Renal cortex interstitium (tissue), 11 donors: ENCODE results near the gene DMPK. TPM values are rescaled to one million over a fixed set of nuclear protein-coding genes. Genes with fewer than 3 reads are reported as not detected.

Experiments used
- DNase-seq, 11 donors: peaks; one replicate each; pipeline ENCODE4 v3.0.0-alpha.2; 2013; ENCODE audit warnings: low read depth in 9 of 11, low spot score in 4 of 11; ENCODE audit errors: extremely low read depth in 1 of 11
- polyA plus RNA-seq, 3 donors: library from polyadenylated mRNA; unstranded; fragments of 120-200 nt; gene quantifications; one replicate each; pipeline ENCODE4 v1.2.1, GENCODE V29; 2013; ENCODE audit not compliant: insufficient read length in 3 of 3

DMPK gene
- polyA plus RNA-seq, 3 donors = 39.1 to 63.6 (median 61.2) TPM

DNA sequence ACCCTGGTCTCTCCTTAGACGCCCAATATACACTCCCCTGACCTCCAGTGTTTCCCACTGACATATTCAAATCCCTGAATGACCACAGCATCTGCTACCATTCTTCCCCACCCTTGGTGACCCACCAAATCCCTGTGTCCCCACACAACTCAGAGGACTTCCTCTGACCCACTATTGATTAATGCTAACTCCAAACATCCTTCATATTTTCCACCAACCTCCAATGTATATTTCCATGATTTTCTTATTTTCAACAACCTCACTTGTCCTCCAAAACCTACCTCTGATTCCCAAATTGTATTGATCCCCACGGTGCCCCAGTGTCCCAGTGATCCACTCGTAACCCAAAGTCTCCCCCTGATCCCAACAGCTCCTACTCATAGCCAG, 10.9 kb upstream of the DMPK start:
- DNase-seq = no peak

DNA sequence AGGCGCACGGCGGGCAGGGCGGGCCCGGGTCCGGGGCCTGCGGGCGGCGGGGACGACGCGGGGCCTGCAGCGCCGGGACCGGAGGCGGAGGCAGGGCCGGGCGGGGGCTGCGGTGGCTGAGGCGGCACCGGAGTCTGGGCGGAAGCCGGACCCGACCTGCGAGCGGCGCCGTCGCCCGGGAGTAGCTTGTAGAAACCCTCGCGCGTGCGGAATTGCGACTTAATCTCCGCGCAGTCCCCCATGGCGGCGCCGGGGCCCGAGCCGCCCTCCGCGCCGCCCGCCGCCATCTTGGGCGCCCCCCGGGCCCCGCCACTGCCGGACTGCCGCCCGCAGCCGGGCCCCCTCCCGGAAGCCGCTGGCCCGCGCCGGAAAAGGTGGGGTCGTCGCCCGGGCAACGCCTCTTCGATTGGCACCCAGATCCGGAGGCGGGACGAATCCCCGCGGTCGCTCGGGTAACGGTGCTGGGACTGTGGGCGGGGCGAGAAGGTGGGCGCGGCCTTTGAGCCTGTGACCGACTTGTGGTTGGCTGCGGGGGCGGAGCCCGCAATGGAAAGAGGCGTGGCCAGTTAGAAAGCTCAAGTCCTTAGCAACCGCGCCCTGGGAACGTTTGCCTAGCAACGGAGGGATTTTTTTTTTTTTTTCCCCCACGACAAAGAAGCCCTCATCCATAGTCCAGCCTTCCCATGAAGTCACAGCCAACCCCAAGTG, 10.3 kb upstream of the DMPK start, which contains the start of gene DMWD:
Gene DMWD, minus strand, starts transcription at position 376 of the 708 bp plus-strand sequence. Its CDS starts 89 bp downstream, at position 287.
- peak; percentile 95 to 100 (median 98) for DNase-seq

GRCh38 chr19:45791744-45792469, 9.6 kb upstream of the DMPK start:
- no peak for DNase-seq

DNA sequence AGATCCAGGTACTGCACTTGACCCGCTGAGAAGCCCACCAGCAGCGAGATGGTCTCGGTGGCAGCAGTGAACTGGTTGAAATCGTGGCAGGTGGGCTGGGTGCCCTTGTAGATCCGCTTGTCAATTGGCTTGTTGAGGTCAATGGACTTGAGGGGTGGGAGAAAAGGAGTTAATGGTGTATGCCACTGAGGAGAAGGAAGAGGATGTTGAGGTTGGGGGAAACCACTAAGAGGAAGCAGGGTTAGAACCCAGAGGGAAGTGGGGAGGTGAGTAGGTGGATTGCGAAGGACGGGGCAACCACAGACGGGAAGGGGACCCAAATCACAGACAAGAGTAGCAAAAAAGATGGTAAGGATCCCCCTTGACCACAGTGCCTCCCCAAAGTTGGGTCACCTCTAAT, 8.7 kb upstream of the DMPK start:
- DNase-seq = no peak

- DNase-seq = no peak
Measured at GRCh38 chr19:45789035-45789786, 6.9 kb upstream of the DMPK start.

- no peak for DNase-seq
Measured at GRCh38 chr19:45786533-45786894, 4.2 kb upstream of the DMPK start.

DNA sequence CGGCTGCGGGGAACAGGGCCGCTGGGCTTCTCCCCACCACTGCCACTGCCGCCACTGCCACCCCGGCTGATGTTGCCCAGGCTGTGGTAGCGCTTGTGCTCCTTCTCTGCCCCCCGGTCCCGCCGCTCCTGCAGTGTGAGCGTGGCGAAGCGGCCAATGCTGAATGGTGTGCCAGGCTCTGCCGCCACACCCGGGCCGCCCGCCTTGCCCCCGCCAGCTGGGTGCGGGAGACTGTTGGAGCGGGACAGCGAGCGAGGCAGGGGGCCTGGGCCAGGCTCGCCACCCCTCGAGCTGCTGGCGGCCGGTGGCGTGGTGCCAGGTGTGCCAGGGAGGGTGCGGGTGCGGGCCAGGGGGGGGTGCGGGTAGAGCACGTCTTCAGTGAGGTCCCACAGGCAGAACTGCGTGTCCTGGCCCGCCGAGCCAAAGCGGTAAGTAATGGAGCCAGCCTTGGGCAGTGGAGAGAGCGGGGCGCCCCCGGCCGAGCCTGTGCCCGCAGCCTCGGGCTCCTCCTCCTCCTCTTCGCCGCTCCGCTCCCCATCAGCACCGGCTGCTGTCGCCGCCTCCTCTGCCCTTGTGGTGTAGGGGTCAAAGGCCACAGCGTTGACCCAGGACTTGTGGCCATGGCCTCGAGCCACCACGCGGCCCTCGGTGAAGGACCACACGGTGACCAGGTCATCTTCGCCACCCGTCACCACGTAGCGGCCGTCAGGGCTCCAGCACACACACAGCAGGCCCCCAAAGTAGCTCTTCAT, 3.7 kb upstream of the DMPK start:
- no peak for DNase-seq

DNA sequence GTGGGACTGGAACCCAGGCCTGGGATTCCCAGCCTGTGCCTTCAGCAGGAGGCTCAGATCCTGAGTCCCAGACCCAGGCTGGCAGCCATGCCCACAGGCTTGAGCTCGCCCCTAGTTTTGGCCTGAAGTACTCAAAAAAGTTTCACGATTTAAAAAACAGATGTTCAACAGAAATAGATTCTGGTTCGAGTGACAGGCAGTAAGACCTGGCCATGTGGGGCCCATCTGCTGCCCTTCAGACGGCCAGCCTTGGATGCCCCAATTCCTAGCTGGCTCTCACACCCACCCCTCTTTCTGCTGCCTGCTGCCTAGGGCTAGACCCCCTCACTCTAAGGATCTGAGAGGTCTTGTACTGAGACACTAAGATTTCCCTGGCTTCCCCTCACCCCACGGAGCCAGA, 2.8 kb upstream of the DMPK start:
- DNase-seq = no peak

GRCh38 chr19:45784096-45784495, 1.8 kb upstream of the DMPK start:
- no peak for DNase-seq

DNA sequence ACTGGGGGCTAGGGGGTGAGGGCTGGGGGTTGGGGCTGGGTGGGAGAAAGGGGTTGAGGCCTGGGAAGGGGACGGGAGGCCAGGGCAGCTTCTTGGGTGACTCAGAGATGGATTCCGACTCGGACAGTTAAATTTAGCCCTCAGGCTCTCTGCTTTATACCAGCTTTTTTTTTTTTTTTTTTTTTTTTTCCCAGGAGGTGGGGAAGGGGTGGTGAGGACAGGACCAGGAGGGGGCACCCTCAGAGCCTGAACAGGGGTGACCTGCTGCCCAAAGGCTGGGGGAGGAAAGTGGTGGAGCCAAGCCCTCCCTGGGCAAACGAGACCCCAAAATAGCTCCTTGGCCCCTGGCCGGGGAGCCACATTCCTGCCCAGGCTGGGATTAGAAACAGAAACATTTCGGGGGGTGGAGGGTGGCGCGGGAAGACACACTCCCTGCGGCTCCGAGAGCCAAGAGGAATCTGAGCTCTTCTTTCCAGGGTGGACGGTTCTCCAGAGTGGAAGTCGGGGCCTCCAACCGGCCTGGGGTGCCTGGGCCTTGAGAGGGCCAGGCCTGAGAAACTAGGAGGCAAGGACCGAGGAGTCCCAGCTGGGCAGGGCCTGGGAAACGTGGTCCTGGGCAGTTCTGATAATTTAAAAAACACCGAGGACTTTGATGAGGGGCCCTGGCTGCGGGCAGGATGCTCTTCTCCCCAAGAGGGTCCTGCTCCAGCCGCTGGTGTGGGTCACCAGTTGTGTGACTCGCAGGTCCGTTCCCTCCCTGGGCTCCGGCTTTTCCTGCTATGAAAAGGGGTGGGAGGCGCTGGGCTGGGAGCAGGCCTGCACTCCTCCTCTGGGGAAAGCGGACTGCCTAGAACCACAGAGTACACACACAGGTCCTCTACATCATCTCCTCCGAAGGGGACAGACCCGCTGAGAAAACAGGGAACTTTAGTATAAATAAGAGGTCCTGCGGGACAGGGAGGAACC, 813 bp upstream of the DMPK start:
- no peak for DNase-seq

DNA sequence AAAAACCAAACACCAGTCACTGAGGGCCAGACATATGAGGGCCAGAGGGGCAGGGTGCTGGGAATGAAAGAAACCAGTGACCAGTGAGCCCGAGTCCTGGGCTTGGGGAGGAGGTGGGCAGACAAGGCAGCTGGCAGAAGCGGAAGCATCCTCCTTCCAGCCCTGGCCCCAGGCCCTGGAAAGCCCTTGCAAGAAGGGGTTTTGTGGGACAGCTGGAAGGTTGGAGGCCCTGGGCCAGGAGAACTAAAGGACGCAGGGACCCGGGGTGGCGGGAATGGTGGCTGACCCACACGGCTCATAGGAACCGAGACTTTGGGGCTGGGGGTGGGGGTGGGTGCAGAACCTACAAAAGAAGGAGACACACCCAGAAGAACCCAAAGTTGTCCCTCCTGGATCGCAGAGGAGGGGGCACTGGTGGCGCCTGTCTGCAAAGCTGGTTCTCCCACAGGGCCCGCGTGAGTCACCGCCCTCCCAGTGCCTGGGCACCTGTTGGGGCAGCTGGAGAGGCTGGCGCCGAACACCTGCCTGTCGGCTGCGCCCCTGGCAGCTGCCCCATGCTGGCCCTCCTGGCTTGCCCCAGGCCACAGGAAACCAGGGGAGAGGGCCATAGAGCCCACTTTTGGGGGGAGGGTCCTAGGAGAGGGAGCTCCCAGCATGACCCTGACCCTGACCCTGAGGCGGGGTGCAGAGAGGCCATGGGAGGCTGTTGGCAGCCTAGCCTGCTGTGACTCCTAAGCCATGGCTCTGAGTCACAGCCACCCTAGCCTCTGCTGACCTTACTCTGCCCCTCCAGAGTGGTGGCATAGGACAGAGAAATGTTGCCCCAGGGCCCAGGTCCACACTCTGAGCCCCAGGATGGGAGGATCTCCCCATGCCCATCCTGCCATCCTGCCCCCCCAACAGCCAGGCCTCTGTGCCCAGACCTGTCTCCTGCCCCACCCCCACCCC, 802 bp downstream of the DMPK start:
- no peak for DNase-seq

- DNase-seq = no peak
Measured at GRCh38 chr19:45780448-45781213, 1.7 kb downstream of the DMPK start.

GRCh38 chr19:45780146-45780447, 2.2 kb downstream of the DMPK start:
- DNase-seq = no peak

DNA sequence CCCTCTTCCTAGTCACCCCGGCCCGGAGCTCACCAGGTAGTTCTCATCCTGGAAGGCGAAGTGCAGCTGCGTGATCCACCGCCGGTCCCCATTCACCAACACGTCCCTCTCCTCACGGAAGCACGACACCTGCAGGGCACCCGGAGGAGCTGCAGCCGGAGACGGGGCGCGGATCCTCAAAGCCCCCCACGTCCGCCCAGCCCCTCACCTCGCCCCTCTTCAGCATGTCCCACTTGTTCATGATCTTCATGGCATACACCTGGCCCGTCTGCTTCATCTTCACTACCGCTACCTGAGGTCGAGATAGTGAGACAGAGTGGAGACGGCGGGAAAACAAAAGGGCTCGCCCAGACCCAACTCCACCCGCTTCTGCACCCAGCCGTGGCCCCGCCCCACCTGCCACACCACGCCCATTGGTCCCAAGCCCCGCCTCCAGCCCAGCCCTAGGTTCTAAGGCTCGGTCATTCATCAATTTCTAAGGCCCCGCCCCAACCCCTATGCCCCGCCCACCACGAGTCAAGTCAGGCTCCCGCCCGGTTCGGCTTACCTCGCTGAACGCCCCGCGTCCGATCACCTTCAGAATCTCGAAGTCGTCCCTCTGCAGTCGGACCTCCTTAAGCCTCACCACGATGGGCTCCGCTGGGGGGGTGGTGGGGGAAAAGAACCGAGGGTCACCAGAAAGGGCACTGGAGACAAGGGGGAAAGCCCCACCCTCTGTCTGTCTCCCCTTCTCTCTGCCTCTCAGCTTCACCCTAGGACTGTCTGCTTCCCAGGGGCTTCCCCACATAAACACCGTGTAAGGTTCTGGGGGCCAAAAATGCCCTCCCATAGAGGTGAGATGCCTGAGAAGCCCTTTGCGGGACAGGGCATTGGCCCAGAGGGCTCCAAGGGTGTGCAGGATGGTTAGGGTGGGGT, 2.8 kb downstream of the DMPK start:
- DNase-seq = peak in 6 of 11 donors; percentile 63 to 76 (median 70)

DNA sequence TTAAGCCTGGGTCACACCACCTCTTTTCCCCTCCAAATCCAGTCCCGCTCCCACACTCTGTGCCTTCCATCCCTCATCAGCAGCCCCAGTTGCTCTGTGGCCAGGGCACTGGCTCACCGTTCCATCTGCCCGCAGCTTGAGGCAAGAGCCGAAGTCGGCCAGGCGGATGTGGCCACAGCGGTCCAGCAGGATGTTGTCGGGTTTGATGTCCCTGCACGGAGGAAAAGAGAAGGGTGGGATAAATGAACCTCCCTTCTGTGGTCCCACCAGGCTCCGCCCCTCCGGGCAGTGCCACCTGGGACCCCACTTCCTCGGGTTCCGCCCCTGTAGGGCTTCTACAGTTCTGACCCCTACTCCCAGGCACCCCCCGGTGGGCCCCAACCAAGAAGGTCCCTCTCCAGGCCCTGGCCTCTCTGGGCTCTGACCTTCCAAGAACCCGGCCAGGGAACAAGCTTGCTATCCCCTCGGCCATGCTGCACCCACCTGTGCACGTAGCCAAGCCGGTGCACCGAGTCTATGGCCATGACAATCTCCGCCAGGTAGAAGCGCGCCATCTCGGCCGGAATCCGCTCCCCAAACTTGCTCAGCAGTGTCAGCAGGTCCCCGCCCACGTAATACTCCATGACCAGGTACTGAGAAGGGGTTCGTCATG, 4.2 kb downstream of the DMPK start:
- no peak for DNase-seq
